HL-60 (cell line): ENCODE measurements around the gene FBXW7.

Experiments used
- DNase-seq, 2 experiments: peaks; one replicate each; pipeline ENCODE4 v3.0.0-alpha.2; 2010 to 2020; ENCODE audit warnings: low read depth in 1 of 2, low spot score in 1 of 2
- H3K27ac ChIP-seq: fragments of 250-450 bp; sonication (Bioruptor Pico); replicated peaks from 2 replicates; pipeline ENCODE4 v1.5.1; 2020; ENCODE audit warnings: mild to moderate bottlenecking, moderate library complexity
- H3K27me3 ChIP-seq: fragments of 250-450 bp; sonication (Bioruptor Pico); 2 replicates; pipeline ENCODE4 v1.5.1; 2021; ENCODE audit warnings: mild to moderate bottlenecking, moderate library complexity; ENCODE audit not compliant: insufficient read depth, poor library complexity, severe bottlenecking
- H3K4me3 ChIP-seq: replicated peaks from 2 replicates; pipeline ENCODE4 v1.5.1; 2011; ENCODE audit warnings: mild to moderate bottlenecking, control low read depth, low read length; ENCODE audit not compliant: insufficient read depth
- GABPA ChIP-seq: IDR thresholded peaks from 2 replicates; pipeline ENCODE4 v1.6.1; 2012; ENCODE audit warnings: low read depth
- POLR2AphosphoS5 ChIP-seq: IDR thresholded peaks from 2 replicates; pipeline ENCODE4 v1.6.1; 2012; ENCODE audit warnings: low read depth
- REST ChIP-seq: IDR thresholded peaks from 2 replicates; pipeline ENCODE4 v1.6.1; 2012; ENCODE audit warnings: low read depth; ENCODE audit not compliant: insufficient replicate concordance
- SPI1 ChIP-seq: IDR thresholded peaks from 2 replicates; pipeline ENCODE4 v1.6.1; 2012; ENCODE audit warnings: low read depth, mild to moderate bottlenecking, borderline replicate concordance
- TF ChIP-seq, protein P1 (sequence below): IDR thresholded peaks from one replicate; pipeline ENCODE4 v1.5.1; 2011; ENCODE audit warnings: low read length, control low read depth, inconsistent platforms; ENCODE audit not compliant: insufficient read depth

Gene FBXW7

GRCh38 chr4:152522754-152523153, 13.1 kb downstream of the FBXW7 start:
- DNase-seq, result no peak

GRCh38 chr4:152522245-152522644, 13.6 kb downstream of the FBXW7 start:
- no peak for DNase-seq
- H3K27ac ChIP-seq, result no peak overlapping the region
- H3K27me3 ChIP-seq, result no peaks in the 10 kb centered on the region
- no peak overlapping the region for H3K4me3 ChIP-seq
- TF ChIP-seq POLR2AphosphoS5 (no peak), REST (no peak), GABPA (no peak), SPI1 (no peak)
- TF ChIP-seq, protein P1, sequence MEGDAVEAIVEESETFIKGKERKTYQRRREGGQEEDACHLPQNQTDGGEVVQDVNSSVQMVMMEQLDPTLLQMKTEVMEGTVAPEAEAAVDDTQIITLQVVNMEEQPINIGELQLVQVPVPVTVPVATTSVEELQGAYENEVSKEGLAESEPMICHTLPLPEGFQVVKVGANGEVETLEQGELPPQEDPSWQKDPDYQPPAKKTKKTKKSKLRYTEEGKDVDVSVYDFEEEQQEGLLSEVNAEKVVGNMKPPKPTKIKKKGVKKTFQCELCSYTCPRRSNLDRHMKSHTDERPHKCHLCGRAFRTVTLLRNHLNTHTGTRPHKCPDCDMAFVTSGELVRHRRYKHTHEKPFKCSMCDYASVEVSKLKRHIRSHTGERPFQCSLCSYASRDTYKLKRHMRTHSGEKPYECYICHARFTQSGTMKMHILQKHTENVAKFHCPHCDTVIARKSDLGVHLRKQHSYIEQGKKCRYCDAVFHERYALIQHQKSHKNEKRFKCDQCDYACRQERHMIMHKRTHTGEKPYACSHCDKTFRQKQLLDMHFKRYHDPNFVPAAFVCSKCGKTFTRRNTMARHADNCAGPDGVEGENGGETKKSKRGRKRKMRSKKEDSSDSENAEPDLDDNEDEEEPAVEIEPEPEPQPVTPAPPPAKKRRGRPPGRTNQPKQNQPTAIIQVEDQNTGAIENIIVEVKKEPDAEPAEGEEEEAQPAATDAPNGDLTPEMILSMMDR, result no peak

More at GRCh38 chr4:152522754-152523153, 13.1 kb downstream of the FBXW7 start:
- TF ChIP-seq GABPA, result no peak
- Histone ChIP-seq H3K27me3 (no peaks in the 10 kb centered on the region), H3K27ac (no peak overlapping the region), H3K4me3 (no peak overlapping the region)

- Histone ChIP-seq H3K4me3 (no peak overlapping the region), H3K27ac (no peak overlapping the region), H3K27me3 (no peaks in the 10 kb centered on the region)
- TF ChIP-seq SPI1 (no peak), POLR2AphosphoS5 (no peak), REST (no peak), GABPA (no peak)
- TF ChIP-seq, protein P1, result no peak
- DNase-seq, result no peak
Measured at GRCh38 chr4:152516156-152516555, 19.7 kb downstream of the FBXW7 start.

DNA sequence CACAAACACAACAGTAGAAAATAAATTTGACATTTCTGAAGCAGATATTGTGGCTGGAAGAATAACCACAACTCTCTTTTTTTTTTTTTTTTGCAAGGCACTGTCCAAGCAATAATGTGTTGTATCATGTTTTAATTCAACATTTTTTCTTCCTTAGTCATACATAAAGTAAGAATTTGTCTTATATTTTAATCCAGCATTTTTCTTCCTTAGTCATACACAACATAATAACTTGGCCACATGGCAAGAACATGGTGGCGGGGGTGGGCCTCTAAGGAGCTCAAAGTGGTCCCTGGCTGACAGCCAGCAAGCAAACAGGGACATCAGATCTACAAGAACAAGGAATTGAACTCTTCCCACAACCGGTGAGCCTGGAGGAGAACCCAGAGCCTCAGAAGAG, 20.2 kb downstream of the FBXW7 start:
- Histone ChIP-seq H3K27ac (no peak overlapping the region), H3K4me3 (no peak overlapping the region), H3K27me3 (no peaks in the 10 kb centered on the region)
- no peak for DNase-seq
- no peak for TF ChIP-seq GABPA
- no peak for TF ChIP-seq POLR2AphosphoS5
- no peak for TF ChIP-seq REST
- TF ChIP-seq, protein P1, result no peak
- TF ChIP-seq SPI1, result no peak
